GM19463 (cell line): ENCODE measurements around the gene PGR.

ENCODE experiments used
- ATAC-seq: cut with Tn5 transposase; IDR thresholded peaks from one replicate; pipeline ENCODE4 v1.9.1; 2021; ENCODE audit warnings: mild to moderate bottlenecking, moderate library complexity; ENCODE audit not compliant: unreplicated experiment

The PGR gene

GRCh38 chr11:101083335-101083734 is 46.3 kb downstream of the PGR start:
- ATAC-seq, result no peak

DNA sequence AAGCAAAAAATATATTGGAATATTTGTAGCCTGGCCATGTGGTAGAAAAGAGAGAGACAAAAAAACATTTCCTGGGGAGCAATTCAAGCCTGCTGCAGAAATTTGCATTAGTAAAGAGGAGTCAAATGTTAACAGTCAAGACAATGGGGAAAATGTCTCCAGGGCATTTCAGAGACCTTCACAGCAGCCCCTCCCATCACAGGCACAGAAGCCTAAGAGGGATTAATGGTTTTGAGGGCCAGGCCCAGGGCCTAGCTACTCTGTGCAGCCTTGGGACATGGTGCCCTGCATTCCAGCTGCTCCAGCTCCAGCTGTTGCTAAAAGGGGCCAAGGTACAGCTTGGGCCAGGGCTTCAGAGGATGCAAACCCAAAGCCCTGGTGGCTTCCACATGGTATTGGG is 46.8 kb downstream of the PGR start:
- ATAC-seq, result no peak

DNA sequence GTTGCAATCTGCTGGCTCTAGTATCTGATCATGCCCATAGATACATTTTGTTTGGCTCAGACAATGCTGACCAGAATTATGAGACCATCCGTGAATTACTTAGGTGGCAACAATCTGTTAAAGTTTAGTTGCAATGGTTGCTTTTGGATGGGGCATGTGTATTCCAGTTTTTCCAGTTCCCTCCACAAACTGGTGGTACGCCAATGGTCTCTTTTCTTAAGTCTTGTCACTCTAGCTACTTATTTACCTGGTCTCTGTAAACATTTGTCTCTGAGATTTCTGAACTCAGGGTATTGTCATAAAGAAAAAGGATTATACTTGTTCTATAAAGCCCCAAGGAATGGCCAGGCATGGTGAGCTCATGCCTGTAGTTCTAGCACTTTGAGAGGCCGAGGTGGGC is 65.9 kb downstream of the PGR start:
- no peak for ATAC-seq

DNA sequence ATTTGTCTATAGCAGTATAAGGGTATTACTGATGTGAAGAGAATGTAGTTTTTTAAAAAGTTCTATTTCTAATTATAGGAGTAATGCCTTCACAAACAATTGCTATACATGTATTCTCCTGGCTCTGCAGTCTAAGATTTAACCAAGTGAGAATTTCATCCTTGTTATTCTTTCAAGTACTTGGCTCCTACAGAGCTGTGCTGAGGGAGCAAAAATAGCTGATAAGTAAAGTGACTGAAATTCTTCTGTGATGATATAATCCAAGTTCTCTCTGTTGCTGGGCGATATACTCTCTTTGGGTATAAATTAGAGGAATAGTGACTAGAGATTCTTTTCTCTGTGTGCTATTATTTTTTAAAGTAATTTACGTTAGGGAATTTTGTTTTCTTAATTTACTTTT is 68.0 kb downstream of the PGR start:
- ATAC-seq, result no peak

DNA sequence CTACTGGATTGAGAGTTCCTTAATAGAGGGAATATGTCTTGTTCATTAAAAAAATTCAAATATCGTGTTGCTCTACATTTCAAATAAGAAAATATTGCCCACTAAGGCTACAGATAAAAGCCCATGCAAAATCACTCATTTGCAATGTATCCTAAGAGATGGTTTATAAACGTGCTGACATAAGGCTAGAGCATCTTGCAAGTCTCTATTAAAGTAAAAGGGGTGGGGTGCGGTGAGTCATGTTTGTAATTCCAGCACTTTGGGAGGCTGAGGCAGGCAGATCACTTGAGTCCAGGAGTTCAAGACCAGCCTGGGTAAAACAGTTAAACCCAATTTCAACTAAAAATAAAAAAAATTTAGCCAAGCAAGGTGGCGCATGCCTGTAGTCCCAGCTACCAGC is 70.3 kb downstream of the PGR start:
- no peak for ATAC-seq

- no peak for ATAC-seq
These were observed 76.1 kb downstream of the PGR start for GRCh38 chr11:101053492-101053891.

DNA sequence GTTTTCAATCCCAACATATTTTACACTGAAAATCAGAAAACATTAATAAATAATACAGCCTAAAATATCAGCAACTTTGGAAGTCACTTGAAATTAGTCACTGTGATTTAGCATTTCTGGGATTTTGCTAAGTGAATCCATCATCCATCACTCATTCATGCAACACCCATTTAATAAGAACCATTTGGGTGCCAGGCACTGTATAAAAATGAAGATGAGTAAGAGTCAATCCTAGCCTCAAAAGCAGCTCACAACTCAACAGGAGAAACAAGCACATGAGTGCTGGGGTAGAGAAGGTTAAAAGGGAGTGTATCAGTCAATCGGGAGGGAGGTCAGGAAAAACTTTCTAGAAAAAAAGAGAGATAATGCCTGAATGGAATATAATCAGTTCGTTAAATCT is 77.9 kb downstream of the PGR start:
- no peak for ATAC-seq

- no peak for ATAC-seq
These were observed 79.8 kb downstream of the PGR start for GRCh38 chr11:101049813-101050212.

- no peak for ATAC-seq
These were observed 80.5 kb downstream of the PGR start for GRCh38 chr11:101049123-101049522.

DNA sequence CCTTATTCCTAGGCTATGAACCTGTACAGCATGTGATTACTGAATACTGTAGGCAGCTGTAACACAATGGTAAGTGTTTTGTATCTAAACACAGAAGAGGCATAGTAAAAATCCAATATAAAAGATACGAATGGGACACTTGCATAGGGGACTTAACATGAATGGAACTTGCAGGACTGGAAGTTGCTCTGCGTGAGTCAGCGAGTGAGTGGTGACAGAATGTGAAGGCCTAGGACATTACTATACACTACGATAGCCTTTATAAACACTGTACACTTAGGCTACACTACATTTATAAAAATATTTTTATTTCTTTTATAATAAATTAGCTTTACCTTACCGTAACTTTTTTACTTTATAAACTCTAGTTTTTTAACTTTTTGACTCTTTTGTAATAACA is 81.1 kb downstream of the PGR start:
- no peak for ATAC-seq

GRCh38 chr11:101046947-101047346 is 82.7 kb downstream of the PGR start:
- ATAC-seq, result no peak

DNA sequence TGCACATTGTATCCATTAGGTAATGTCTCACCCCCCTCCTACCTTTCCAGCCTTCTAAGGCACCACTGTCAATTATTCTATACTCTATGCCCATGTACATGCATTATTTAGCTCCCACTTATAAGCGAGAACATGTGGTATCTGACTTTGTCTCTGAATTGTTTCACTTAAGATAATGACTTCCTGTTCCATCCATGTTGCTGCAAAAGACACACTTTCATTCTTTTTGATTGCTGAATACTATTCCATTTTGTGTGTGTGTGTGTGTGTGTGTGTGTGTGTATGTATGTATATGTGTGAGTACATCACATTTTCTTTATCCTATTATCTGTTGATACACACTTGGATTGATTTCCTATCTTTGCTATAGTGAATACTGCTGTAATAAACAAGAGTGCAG is 84.2 kb downstream of the PGR start:
- ATAC-seq, result no peak

- ATAC-seq, result no peak
These were observed 85.7 kb downstream of the PGR start for GRCh38 chr11:101043940-101044339.

DNA sequence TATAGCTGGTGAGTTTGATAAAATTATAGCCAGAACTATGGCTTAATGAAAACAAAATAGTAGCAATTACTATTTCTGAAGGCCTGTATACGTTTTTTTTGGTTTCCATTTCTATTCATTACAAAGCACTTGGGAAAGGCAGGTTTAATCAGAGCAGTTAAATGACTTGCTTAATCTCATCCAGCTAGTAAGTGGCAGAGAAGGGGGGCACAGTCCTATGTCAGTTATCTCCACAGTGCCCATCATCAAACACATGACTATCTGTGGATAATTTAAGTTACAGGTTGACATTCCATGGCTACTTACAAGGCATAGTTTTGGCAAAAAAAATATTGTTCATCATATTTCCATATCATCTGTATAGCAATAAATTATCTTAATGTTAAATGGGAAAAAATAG is 93.7 kb downstream of the PGR start:
- no peak for ATAC-seq

GRCh38 chr11:101034076-101034475 is 95.5 kb downstream of the PGR start:
- ATAC-seq, result no peak

DNA sequence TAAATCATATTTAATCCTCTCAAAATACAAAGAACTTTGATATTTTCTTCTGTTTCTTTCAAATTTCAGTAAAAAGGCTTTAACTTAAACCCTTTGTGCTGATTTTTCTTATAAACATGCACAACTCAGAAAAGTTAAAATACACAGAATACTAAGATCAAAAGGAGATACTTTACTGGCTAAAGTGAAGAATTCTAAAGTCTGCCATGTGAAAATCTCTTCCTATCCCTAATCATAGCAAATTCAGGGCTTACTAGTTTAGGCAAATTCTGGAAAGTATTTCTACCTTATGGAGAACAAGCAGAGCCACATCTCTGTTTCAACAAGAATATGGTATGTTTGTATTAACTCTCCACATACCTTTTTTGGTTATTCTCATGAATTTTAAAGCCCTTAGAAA is 96.6 kb downstream of the PGR start:
- ATAC-seq, result no peak

DNA sequence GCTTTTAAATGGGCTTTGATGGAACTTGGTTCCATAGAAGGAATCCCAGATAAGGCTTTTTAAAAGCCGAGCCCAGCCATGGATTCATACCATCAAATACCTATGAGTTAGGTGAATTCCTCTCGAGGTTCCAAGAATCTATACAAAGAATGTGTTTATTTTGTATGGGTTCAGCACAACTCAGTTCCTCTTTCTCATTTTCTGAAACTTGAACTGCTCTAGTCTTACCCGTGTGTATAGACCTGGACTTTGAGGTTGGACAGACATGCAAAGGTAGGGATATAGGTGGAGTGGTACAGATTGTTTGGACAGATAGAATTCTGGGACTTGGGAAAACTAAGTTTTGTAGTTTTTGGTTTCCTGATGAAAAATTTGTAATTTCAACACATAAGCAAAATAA is 97.9 kb downstream of the PGR start:
- ATAC-seq, result no peak

- ATAC-seq, result no peak
These were observed 98.9 kb downstream of the PGR start for GRCh38 chr11:101030692-101031091.

GRCh38 chr11:101030015-101030414 is 99.6 kb downstream of the PGR start:
- no peak for ATAC-seq

DNA sequence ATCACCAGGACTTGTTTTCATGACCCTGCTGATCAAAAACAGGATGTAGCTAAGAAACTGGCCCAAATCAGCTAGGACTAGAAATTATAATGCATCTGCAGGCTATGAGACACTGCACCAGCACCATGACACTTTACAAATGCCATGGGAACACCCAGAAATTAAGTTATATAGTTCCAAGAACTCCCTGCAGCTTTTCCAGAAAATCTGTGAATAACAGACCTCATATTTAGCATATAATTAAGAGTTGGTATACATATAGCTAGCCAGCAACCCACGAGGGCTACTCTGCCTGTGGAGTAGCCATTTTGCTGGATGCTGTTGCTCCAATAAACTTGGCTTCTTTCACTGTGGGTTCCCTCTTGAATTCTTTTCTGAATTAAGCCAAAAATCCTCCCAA is 101.0 kb downstream of the PGR start:
- no peak for ATAC-seq

GRCh38 chr11:101022256-101022655 is 107.4 kb downstream of the PGR start:
- ATAC-seq, result no peak

DNA sequence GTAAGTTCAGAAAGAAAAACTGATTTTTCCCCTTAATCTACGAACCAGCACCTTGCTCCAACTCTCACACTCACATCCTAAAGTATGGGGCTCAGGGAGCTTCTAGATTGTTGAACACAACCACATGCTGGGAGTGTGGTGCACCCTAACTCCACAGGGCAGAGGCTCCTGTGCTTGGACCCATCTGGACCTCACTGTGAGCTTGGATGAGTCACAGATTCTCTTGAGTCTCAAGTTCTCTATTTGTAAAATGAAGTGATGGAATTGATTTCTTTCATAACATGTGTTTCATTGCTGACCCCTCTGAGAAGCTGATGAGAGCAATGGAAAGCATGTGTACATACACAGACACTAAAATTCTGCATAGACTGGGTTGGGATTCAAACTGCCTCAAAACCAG is 109.7 kb downstream of the PGR start:
- ATAC-seq, result no peak

GRCh38 chr11:101014600-101015285 is 114.9 kb downstream of the PGR start:
- no peak for ATAC-seq
